Measurements from ENCODE around the gene MGAT3.

The MGAT3 gene

DNA sequence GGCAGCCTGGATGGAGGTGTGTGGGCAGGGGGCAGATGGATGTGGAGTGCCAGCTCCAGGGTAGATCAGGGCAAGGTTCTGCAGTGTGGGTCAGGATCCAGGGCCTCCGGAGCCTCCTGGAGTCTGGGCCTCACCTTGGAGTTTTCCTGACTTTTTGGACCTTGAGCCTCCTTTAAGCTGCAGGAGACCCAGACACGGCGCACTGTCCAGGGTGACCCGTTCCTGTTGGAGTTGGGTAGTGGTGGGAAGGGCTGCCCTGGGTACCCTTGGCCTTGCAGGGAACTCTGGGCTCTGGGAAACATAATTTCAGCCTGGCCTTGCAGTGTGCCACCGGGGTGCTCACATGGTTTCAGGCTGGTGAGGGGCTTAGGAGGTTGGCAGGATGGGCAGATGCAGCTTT is 17.0 kb downstream of the MGAT3 start:
- DNase-seq, result no peak

DNA sequence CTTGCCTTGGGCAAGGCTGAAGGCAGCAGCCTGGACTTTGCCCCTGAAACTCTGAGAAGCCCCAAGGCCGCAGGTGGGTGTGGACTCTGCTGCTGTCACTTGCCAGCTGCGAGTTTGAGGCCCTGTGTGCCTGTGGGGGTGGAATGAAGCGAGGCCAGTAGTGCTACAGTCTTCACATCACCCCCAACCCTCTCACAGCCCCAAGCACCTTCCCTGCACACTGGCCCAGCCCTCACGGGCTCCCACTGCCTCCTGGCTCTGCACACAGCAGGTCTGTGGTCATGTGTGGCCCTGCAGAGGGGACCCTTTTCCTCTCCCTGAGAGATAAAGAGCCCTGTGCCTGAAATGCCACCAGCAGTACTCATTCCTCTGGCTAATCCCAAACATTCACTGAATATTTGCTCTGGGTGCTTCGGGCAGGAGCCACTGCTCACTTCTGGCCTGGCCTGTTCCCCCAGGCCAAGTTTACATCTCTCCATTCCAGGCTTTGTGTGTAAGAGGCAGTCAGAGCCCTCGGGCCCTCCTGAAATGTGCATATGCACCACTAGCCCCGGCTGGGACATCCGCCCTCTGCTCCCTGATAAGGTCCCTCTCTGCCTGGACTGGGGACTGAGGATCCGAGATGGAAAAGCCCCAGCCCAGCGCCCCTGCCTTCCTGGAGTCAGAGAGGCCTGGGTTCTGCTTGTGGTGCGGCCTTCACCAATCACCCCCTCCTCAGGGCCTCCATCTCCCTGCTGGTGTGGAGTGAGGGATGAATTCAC is 17.7 kb downstream of the MGAT3 start:
- no peak for DNase-seq

DNA sequence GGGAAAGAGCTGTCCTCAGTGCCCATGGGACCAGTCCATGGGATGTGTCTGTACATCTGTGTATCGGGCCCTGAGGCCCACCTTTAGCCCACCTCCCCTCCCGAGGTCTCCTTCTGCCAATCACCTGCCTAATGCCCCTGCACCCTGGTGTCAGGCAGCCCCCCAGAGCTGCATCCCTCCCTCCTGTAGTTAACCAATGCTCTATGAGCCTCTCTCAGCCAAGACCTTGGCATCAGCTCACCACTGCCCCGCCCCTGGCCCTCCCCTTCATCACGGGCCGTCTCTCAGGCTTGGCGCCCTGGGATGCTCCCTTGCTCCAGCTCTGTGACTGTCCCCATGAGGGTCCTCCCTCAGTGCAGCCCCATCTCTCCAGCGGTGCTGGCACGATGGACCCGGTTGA is 18.5 kb downstream of the MGAT3 start:
- no peak for DNase-seq

DNA sequence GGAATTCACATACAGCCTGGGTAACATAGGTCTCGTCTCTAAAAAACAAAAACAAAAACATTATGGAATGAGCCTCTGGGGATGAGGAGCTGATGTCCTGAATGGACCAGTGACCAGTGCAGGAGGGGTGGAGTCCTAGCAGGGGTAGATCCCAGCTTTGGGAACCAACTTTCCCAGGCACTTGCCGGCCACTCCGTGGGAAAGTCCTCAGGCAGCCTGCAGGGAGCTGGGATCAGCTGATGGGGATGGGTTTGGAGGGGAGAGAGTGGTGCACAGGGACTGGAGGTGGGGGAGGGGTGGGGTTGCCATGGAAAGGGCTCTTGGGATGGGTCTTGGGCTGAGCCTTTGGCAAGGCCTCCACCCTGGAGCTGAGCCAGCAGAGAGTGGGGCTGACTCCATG is 19.1 kb downstream of the MGAT3 start:
- DNase-seq, result no peak

DNA sequence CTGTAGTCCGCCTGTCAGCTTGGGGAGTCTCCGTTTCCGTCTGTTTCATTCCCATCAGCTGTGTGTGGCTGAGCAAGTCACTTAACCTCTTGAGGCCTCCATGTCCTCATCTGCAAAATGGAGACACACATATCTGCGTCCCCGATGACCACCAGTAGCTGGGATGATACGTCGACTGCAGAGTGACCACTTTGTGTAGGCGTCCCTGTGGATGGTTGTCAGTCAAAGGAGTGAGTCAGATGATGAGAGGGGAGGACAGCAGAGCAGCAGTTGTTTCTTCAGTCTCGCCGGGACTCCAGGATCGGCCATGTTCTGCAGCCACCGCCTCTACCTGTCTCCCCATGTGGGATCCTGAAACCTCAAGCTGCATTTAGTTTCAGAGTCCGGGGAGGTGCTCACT is 19.9 kb downstream of the MGAT3 start:
- no peak for DNase-seq

DNA sequence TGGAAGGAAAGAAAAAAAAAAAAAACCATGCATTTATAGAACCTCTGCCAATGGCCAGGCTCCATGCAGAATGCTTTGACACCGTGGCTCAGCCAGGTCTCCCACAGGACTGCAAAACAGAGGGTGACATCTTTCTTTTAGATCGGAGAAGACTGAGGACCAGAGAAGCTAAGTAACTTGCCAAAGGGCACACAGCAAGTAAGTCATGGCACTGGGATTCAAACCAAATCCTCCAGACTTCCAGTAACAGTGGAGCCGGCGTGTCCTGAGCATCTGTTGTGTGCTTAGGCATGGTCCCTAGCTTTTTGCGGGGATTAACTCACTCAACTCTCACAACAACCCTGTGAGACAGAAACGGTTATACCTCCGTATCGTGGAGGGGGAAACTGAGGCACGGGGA is 20.7 kb downstream of the MGAT3 start:
- DNase-seq, result no peak

DNA sequence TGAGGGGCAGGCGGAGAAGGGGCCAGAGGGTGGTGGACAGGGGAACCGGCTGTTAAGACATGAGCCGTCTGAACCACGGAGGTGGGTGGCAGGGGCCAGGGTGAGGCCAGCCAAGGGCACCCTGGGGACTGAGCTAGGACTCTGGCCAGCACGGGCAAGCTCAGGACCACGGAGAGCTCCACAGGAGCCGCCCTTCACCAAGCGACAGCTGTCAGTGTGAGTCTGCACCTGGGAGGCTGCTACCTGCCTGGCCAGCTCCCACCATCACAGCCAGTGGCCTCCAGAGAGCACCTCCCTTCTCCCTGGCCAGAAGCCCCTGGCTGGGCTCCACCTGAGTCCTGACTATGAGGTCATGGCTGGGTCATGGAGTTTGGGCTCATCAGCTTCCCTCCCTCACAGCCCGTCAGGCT is 21.6 kb downstream of the MGAT3 start:
- no peak for DNase-seq

DNA sequence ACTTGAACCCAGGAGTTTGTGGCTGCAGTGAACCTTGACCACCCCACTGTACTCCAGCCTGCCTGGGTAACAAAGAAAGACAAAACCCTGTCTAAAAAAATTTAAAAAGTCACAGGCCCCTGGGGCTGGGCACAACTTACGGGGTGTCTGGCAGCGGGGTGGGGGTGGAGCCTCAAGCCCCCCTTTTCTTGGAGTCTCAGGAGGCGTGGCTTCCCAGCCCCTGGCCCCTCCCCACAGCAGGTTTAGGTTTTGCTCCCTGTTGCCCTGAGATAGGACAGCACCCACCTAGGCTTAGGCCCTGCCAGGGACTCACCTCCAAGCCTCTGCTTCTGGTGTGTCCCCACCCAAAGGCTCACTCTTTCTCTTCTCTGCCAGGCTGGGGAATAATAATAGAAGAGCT is 22.4 kb downstream of the MGAT3 start:
- no peak for DNase-seq

DNA sequence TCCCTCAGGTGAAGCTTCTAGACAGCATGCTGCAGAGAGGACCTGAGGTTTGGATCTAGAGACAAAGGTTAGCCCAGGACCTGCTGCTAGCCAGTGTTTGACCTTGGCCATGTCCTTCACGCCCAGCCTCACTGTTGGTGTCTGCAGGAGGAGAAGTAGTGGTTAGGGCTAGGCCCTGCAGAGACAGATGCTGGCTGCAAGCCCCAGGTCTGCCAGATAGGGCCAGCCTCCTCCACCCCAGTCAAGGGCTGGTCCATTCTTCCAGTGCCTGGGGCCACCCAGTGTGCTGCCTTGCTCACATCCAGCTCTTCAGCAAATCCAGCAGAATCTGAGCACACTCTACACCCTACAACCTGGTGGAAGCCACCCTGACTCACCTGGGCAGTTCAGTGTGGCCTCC is 23.7 kb downstream of the MGAT3 start:
- DNase-seq, result no peak

DNA sequence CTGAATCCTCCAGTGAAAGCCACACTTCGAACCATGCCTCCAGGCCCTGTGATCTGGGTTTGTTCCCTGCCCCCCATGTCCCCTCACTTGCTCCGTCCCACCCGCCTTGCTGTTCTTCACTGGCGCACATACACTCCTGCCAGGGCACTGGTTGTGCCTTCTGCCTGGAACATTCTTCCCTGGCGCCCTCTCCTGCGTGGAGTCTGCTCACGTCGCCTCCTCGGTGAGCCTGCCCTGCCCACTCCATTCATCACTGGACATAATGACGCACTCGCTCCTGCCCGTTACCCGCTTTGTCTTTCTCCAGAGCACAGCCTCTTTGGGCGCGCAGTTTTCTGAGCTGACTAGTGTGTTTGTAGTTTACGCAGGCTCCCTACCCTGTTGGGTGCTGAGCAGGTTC is 24.2 kb downstream of the MGAT3 start:
- no peak for DNase-seq

DNA sequence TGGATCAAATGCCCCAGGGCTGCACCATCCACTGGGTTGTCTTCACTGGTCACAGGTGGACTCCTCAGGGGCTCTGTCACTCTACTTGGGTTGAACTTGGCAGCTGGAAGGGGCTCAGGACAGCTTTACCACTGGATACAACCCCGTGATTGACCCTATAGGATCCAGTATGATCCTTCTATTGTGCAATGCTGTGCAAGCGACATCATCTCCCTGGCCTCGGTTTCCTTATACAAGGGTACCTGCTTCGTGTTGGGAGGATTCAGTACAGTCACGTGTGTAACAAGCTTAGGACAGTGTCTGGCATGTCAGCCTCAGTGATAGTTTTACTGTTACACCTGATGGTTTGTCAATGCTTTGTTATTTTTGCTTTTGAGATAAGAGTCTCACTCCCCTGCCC is 24.8 kb downstream of the MGAT3 start:
- no peak for DNase-seq

DNA sequence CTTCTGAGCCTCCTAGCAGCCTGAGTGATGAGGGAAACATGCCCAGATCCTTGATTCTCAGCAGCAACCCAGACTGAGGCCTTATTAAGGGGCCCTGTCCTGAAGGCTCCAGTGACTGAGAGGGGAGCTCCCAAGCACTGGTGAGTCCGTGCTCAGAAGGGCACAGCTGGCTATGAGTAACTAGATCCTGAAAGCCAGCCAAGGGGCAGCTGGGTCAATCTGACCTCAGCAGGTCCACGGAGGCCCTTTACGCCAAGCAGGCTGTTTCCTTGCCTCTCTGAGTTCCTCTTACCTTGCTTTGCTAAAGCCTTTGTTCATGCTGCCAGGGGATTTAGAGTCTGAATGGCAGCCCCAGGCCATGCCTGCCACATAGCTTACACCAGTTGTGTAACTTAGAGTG is 26.0 kb downstream of the MGAT3 start:
- DNase-seq, result no peak

DNA sequence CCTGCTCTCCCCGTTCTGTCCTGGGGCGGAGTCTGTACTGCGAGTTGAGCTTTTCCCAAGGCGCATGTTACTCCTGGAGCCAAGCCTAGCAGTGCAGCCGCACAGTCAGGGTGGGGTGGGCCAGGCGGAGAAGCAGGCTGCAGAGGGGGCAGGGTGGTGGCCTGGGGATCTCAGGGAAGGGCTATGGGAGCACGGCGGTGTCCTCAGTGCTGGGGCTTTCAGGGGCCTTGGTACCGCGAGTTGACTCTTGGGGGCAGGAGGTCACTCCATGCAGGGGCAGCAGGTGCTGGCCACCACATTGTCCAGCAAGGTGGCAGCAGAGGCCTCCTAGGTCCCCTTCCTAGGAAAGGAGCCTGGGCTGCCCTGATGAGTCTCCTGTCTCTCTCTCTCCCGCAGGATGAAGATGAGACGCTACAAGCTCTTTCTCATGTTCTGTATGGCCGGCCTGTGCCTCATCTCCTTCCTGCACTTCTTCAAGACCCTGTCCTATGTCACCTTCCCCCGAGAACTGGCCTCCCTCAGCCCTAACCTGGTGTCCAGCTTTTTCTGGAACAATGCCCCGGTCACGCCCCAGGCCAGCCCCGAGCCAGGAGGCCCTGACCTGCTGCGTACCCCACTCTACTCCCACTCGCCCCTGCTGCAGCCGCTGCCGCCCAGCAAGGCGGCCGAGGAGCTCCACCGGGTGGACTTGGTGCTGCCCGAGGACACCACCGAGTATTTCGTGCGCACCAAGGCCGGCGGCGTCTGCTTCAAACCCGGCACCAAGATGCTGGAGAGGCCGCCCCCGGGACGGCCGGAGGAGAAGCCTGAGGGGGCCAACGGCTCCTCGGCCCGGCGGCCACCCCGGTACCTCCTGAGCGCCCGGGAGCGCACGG is 30.4 kb downstream of the MGAT3 start:
- DNase-seq, result no peak

DNA sequence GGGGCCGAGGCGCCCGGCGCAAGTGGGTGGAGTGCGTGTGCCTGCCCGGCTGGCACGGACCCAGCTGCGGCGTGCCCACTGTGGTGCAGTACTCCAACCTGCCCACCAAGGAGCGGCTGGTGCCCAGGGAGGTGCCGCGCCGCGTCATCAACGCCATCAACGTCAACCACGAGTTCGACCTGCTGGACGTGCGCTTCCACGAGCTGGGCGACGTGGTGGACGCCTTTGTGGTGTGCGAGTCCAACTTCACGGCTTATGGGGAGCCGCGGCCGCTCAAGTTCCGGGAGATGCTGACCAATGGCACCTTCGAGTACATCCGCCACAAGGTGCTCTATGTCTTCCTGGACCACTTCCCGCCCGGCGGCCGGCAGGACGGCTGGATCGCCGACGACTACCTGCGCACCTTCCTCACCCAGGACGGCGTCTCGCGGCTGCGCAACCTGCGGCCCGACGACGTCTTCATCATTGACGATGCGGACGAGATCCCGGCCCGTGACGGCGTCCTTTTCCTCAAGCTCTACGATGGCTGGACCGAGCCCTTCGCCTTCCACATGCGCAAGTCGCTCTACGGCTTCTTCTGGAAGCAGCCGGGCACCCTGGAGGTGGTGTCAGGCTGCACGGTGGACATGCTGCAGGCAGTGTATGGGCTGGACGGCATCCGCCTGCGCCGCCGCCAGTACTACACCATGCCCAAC is 31.2 kb downstream of the MGAT3 start:
- no peak for DNase-seq

DNA sequence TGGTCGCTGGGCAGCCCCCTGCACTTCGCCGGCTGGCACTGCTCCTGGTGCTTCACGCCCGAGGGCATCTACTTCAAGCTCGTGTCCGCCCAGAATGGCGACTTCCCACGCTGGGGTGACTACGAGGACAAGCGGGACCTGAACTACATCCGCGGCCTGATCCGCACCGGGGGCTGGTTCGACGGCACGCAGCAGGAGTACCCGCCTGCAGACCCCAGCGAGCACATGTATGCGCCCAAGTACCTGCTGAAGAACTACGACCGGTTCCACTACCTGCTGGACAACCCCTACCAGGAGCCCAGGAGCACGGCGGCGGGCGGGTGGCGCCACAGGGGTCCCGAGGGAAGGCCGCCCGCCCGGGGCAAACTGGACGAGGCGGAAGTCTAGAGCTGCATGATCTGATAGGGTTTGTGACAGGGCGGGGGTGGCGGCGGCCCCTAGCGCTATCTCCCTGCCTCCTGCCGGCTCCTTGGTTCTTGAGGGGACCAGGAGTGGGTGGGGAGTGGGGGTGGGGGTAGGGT is 31.8 kb downstream of the MGAT3 start:
- DNase-seq, result no peak

DNA sequence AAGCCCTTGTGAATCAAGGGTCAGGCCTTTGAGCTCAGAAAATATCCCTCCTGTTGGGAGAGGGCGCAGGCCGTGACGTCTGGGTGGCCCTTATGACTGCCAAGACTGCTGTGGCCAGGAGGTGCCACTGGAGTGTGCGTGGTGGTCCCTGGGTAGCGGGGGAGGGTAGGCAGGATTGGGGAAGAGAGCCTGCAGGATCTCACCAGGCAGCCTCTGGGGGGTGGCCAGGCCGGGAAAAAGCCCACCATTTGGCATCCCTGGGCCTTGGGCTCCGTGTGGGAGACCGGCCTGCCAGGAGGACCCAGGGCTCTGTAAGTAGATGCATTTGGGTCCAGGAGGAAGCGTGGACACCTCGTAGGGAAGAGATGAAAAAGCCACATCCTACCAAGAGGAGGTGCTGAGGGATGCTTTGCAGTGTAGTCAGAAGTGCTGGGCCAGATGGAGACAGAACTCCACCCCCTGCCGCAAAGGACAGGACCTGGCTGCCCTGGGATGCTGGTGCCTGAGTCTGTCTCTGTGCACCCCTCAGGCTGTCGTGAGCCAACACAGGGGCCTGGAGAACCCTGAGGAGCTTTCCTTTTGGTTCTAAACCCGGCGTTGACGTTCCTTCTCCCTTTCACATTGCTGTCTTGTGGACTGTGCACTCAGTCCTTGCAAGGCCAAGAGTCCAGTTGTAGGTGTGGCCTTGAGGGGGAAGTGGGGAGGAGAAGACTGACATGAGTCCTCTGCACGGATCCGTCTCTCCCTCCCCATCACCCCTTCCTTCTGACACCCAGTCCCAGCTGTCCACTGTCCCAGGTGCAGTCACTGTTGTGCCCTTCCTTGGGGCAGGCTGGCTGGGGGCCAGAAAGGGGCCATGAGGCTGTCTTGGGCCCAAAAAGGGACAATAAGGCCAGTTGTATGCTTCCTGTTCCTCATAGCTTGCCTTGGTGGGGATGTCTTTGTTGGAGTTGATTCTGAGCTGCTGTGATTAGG is 32.6 kb downstream of the MGAT3 start:
- no peak for DNase-seq

DNA sequence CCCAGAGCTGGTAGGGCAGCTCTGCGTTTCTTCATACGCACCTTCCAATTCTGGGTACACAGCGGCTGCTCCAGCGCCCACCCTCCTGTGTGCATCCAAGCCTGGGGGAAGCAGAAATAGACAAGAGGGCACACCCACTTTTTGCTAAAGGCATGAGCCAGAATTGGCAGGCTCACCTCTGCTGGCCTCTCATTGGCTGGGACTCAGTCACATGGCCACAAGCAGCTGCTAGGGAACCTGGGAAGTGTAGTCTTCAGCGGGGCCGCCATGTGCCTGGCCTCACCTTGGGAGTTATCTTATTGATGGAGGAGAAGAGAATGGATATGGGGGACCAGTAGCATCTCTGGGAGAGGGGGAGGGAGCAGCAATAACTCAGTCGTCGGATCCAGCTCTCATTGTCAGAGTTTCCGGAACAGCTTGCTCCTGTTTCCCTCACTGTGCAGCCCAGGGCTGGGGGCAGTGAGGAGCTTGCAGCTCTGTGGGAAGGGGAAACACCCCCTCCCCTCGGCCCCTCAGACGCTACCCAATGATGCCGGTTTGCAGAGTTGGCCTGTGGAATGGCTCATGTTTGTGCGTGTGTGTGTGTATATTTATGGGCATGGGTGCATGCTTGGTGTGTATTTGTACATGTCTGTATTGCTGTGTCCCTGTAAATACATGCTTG is 33.5 kb downstream of the MGAT3 start:
- peak; percentile 71 for DNase-seq

DNA sequence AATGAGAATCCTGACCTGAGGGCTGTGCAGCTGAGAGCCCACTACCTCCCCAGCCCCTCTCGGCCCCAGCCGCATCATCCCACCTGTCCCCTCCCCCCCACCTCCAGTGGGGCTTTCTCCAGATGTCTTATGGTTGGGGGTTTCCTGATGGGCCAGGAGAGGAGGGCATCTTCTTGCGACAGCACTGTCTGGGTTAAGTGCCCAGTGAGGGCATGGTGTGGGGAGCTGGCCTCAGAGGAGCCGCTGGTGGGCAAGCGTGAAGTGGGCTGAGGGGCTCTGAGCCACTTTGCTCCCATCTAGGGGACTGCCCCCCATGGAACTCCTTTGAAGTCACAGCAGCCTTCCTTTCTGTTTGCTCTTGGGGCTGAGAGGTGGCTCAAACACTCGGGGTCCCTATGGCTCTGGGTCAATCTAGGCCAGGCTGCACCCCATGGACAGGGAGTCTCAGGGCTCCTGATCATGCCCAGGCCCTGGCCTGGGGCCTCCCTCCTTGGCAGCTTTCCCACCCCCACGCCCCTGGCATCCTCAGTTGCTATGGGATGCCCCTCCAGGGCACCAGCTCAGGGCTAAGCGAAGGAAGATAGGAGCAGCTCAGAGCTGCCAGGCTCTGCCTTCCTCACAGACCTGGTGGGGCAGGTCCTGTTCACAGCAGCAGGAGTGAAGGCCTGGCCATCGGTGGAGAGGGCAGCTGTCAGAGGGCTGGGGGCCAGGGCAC is 34.3 kb downstream of the MGAT3 start:
- DNase-seq, result no peak

DNA sequence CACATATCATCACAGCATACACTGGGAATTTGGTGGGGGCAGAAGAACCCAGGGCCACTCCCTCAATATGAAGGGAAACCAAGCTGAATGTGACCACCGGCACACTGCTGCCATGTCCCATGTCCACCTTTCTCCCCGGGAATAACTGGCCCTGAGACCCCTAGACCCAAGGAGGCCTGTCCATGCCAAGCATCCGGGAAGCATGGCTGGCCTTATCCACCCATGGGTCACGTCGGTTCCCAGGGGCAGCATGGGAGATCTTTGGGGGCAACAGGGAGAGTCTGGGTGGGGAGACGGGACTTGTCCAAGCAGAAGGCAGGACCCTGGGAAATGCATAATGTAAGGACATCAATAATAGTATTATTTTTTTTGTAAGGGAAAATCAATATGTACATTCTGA is 34.9 kb downstream of the MGAT3 start:
- DNase-seq, result no peak

DNA sequence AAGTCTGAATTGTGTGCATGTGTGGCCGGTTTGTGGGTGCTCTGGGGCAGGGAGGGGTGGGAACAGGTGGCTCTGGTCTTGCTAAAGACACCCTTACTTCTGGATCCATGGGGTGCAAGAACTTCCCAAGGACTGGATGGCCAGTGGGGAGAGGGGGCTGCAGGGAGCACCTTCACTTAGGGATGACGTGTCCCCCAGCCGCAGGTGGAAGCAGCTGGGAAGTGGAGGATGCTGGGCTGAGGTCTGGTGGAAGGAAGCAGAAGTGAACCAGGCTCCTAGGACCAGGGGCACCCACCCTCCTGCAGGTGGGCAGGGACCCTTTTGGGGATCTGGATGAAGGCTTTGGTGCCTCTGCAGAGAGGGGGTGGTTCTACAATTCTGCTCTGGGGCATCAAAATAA is 35.4 kb downstream of the MGAT3 start:
- DNase-seq, result no peak

DNA sequence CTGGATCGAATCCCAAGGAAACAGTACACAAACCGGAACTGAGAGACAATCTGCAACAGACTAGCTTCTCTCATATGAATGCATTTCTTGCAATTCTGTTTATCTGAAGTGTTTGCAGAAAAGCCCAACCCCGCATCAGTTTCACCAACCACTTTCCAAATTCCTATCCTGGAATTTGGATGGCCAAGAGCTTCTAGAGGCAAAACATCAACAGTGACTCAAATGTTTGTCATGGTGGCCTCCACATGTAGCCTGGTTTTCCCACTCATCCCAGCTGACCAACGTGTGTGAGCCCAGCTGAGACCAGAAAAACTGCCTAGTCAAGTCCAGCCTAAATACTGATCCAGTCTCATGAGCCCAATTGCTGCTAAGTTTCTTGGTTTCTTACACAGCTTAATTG is 36.9 kb downstream of the MGAT3 start:
- no peak for DNase-seq
